HG02885 (cell line): ENCODE results near the gene PCDHGB7.
"Not testable (repeated sequence)": the region's sequence is repeated elsewhere in the genome, so short reads cannot be mapped to it uniquely, and the experiment has no call there.

ENCODE experiments used
- ATAC-seq: cut with Tn5 transposase; IDR thresholded peaks from one replicate; pipeline ENCODE4 v1.9.1; 2021; ENCODE audit warnings: mild to moderate bottlenecking; ENCODE audit not compliant: unreplicated experiment, poor library complexity

The PCDHGB7 gene

DNA sequence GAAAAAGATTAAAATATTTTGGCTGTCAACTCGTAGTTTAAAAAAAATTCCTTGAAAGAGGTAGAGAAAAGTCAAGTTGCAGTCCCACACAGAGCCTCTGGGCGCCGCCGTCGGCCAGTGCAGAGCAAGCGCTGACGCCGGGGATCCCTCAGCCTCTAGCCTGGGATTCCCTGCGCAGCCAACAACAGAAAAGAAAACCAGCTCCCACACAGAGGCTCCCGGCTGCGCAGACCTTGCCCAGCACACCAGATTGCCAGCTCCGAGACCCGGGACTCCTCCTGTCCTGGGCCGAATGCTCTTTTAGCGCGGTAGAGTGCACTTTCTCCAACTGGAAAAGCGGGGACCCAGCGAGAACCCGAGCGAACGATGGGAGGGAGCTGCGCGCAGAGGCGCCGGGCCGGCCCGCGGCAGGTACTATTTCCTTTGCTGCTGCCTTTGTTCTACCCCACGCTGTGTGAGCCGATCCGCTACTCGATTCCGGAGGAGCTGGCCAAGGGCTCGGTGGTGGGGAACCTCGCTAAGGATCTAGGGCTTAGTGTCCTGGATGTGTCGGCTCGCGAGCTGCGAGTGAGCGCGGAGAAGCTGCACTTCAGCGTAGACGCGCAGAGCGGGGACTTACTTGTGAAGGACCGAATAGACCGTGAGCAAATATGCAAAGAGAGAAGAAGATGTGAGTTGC is at the start of gene PCDHGB7:
TSS of gene PCDHGB7 (plus strand) at position 184 of the 679 bp plus-strand sequence. CDS start at position 367, 183 bp downstream.
- ATAC-seq: peak; percentile 80

GRCh38 chr5:141369994-141370848 is 47.3 kb upstream of the PCDHGB7 start, which contains the start of gene PCDHGB3:
TSS of gene PCDHGB3 (plus strand) at chr5:141370242. CDS start at chr5:141370395, 153 bp downstream.
- peak; percentile 97 for ATAC-seq

DNA sequence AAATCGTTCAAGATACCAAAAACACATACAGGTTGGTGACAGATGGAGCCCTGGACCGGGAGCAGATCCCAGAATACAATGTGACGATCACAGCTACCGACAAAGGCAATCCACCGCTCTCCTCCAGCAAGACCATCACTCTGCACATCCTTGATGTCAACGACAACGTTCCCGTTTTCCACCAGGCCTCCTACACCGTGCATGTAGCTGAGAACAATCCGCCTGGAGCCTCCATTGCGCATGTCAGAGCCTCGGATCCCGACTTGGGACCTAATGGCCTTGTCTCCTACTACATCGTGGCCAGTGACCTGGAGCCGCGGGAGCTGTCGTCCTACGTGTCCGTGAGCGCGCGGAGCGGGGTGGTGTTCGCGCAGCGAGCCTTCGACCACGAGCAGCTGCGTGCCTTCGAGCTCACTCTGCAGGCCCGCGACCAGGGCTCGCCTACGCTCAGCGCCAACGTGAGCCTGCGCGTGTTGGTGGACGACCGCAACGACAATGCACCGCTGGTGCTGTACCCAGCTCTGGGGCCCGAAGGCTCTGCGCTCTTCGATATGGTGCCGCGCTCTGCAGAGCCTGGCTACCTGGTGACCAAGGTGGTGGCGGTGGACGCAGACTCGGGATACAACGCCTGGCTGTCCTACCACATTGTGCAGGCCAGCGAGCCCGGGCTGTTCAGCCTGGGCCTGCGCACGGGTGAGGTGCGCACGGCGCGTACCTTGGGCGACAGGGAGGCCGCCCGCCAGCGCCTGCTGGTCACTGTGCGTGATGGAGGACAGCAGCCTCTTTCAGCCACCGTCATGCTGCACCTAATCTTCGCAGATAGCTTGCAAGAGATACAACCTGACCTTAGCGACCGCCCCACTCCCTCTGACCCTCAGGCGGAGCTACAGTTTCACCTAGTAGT is 45.7 kb upstream of the PCDHGB7 start:
- ATAC-seq: no peak

DNA sequence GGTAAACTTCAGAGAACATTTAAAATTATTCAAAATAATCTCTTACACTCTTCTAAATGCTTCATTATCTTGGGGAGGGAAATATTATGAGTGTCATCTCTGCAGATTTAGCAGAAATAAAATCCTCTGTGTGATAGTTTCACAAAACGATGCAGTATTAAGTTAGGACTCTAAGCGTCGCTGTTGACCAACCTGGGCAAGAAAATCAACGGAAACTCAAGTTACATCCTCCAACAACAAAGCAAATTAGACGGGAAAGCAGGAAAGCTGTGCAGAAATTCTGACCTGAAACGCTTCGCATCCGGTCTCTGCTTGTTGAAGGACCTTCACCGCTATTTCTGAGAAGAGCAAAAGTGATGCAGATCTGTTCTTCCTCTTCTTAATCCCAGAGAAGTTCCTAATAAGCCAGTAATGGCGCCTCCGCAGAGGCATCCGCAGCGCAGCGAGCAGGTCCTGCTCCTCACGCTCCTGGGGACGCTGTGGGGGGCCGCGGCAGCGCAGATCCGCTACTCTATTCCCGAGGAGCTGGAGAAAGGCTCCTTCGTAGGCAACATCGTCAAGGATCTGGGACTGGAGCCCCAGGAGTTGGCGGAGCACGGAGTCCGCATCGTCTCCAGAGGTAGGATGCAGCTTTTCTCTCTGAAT is 43.7 kb upstream of the PCDHGB7 start, which contains the start of gene PCDHGA6:
TSS of gene PCDHGA6 (plus strand) at position 219 of the 645 bp plus-strand sequence. CDS start at position 412, 193 bp downstream.
- ATAC-seq: no peak

DNA sequence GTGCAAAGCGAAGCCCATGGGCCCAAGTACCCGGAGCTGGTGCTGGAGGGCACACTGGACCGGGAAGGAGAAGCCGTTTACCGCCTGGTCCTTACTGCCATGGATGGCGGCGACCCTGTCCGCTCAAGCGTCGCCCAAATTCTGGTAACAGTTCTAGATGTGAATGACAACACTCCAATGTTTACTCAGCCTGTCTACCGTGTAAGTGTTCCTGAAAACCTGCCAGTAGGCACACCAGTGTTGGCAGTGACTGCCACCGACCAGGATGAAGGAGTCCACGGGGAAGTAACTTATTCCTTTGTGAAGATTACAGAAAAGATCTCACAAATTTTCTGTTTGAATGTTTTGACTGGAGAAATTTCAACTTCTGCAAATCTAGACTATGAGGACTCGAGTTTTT is 42.9 kb upstream of the PCDHGB7 start:
- no peak for ATAC-seq

DNA sequence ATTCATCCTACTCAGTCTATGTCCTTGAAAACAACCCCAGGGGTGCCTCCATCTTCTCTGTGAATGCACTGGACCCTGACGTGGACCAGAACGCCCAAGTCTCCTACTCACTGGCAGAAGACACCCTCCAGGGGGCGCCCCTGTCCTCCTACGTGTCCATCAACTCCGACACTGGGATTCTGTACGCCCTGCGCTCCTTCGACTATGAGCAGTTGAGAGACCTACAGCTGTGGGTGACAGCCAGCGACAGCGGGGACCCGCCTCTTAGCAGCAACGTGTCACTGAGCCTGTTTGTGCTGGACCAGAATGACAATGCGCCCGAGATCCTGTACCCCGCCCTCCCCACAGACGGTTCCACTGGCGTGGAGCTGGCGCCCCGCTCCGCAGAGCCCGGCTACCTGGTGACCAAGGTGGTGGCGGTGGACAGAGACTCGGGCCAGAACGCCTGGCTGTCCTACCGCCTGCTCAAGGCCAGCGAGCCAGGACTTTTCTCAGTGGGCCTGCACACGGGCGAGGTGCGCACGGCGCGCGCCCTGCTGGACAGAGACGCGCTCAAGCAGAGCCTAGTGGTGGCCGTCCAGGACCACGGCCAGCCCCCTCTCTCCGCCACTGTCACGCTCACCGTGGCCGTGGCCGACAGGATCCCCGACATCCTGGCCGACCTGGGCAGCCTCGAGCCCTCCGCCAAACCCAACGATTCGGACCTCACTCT is 41.9 kb upstream of the PCDHGB7 start:
- not testable (repeated sequence) for ATAC-seq

- peak; percentile 85 for ATAC-seq
These were observed 34.8 kb upstream of the PCDHGB7 start, which contains the start of gene PCDHGA7 for GRCh38 chr5:141382469-141383294. TSS of gene PCDHGA7 (plus strand) at chr5:141382742. CDS start at chr5:141382900, 158 bp downstream.

DNA sequence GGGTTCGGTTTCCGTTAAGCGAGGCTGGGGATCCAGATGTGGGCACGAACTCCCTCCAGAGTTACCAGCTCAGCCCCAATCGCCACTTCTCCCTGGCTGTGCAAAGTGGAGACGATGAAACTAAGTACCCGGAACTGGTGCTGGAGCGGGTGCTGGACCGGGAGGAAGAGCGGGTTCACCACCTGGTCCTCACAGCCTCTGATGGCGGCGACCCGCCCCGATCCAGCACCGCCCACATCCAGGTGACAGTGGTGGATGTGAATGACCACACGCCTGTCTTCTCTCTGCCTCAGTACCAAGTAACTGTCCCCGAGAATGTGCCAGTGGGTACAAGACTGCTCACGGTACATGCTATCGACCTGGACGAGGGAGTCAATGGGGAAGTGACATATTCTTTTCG is 34.1 kb upstream of the PCDHGB7 start:
- no peak for ATAC-seq

- no peak for ATAC-seq
These were observed 32.8 kb upstream of the PCDHGB7 start for GRCh38 chr5:141384471-141385267.

DNA sequence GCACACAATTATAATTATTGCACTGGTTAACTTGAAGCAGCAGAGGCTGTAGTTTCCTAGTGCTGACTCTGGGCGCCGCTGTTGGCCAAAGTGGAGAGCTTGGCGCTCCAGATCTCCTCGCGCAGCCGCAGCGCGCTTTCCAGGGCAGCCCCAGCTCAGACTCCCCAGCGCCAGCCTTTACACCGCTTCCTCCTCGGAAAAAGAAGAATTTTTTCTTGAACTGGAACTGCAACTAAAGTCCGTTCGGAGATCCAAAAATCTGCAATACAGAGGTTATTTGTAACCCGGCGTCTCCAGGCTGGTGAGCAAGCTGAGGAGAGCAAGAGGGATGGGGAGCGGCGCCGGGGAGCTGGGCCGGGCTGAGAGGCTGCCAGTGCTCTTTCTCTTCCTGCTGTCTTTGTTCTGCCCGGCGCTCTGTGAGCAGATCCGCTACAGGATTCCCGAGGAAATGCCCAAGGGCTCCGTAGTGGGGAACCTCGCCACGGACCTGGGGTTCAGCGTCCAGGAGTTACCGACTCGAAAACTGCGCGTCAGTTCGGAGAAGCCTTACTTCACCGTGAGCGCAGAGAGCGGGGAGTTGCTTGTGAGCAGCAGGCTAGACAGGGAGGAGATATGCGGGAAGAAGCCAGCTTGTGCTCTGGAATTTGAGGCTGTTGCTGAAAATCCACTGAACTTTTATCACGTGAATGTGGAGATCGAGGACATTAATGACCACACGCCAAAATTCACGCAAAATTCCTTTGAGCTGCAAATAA is 29.7 kb upstream of the PCDHGB7 start, which contains the start of gene PCDHGB4:
TSS of gene PCDHGB4 (plus strand) at position 142 of the 755 bp plus-strand sequence. CDS start at position 329, 187 bp downstream.
- peak; percentile 79 for ATAC-seq

GRCh38 chr5:141388661-141389060 is 28.8 kb upstream of the PCDHGB7 start:
- ATAC-seq: no peak

DNA sequence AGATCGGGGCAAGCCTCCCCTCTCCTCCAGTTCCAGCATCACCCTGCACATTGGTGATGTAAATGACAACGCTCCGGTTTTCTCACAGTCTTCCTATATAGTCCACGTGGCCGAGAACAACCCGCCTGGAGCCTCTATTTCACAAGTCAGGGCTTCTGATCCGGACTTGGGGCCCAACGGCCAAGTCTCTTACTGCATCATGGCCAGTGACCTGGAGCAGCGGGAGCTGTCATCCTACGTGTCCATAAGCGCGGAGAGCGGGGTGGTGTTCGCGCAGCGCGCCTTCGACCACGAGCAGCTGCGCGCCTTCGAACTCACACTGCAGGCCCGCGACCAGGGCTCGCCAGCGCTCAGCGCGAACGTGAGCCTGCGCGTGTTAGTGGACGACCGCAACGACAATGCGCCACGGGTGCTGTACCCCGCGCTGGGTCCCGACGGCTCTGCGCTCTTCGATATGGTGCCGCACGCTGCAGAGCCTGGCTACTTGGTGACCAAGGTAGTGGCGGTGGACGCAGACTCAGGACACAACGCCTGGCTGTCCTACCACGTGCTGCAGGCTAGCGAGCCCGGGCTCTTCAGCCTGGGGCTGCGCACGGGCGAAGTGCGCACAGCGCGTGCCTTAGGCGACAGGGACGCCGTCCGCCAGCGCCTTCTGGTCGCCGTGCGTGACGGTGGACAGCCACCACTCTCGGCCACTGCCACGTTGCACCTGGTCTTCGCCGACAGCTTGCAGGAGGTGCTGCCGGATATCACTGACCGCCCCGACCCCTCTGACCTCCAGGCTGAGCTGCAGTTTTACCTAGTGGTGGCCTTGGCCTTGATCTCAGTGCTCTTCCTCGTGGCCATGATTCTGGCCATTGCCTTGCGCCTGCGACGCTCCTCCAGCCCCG is 28.1 kb upstream of the PCDHGB7 start:
- ATAC-seq: no peak

DNA sequence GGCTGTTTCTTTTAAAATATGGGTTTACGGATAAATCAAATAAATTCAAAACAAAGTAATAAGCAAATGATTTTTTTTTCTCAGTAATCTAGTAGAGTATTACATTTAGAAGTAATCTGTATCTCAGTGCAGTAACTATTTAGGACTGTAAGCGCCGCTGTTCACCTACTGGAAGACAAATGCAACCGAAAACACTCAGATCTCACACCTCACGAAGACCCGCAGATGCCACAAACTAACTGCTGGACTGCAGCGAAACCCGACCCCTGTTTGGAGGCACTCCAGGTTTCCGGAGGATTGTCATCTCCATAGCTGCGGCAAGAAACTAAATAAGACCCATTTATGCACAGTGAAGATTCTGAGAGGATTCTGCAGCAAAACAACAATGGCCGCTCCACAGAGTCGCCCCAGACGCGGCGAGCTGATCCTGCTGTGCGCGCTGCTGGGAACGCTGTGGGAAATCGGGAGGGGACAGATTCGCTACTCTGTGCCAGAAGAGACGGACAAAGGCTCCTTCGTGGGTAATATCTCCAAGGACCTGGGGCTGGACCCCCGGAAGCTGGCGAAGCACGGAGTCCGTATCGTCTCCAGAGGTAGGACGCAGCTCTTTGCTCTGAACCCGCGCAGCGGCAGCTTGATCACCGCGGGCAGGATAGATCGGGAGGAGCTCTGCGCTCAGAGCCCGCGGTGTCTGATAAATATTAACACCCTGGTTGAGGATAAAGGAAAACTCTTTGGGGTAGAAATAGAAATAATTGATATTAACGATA is 24.9 kb upstream of the PCDHGB7 start, which contains the start of gene PCDHGA8:
TSS of gene PCDHGA8 (plus strand) at position 205 of the 770 bp plus-strand sequence. CDS start at position 386, 181 bp downstream.
- no peak for ATAC-seq

DNA sequence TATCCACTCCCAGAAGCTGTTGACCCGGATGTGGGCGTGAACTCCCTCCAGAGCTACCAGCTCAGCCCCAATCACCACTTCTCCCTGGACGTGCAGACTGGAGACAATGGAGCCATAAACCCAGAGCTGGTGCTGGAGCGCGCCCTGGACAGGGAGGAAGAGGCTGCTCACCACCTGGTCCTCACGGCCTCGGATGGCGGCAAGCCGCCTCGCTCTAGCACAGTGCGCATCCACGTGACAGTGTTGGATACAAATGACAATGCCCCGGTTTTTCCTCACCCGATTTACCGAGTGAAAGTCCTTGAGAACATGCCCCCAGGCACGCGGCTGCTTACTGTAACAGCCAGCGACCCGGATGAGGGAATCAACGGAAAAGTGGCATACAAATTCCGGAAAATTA is 24.2 kb upstream of the PCDHGB7 start:
- no peak for ATAC-seq
